Tibial nerve (tissue), 4 donors: Measurements from ENCODE around the gene EPHA6.

ENCODE experiments used
- CTCF ChIP-seq, 5 experiments: fragments of 200-600 bp in 3 of 5; fragments of 450-650 bp in 2 of 5; sonication (generic) in 3 of 5; IDR thresholded peaks; one replicate each; pipeline ENCODE4 v1.5.1; 2016 to 2019; ENCODE audit warnings: antibody characterized with exemption in 5 of 5, mild to moderate bottlenecking in 3 of 5, moderate library complexity in 2 of 5
- EP300 ChIP-seq, 2 donors: sonication (generic); formaldehyde crosslinking; IDR thresholded peaks; one replicate each; pipeline ENCODE4 v1.6.1; 2017; ENCODE audit warnings: antibody characterized with exemption in 2 of 2, mild to moderate bottlenecking in 1 of 2
- POLR2A ChIP-seq, 2 donors: fragments of 450-650 bp; IDR thresholded peaks; one replicate each; pipeline ENCODE4 v1.6.1; 2017; ENCODE audit warnings: antibody characterized with exemption in 2 of 2, mild to moderate bottlenecking in 2 of 2, moderate library complexity in 2 of 2

DNA sequence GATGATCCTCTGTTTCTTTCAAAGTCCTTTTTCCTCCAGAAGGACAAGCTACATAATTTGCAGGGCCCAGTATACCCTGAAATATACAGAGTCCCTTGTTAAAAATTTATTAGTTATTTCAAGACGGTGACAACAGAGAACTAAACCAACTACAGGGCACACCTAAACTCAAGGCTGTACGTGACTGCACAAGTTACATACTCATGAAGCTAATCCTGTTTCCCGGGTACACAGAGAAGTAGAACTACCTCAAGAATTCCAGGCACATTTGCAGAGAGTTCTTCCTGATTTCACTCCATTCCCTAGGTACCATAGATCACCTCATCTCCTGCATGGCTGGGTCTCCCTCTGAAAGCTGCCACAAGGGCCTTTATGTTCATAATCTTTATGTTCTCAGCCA, 670.8 kb downstream of the EPHA6 start:
- no peak for TF ChIP-seq CTCF (IDR thresholded peaks at IDR 0.05)
- TF ChIP-seq POLR2A (IDR thresholded peaks at IDR 0.05) = no peak
- no peak for TF ChIP-seq EP300 (IDR thresholded peaks at IDR 0.05)
